Measurements from ENCODE around the gene ASB10. TPM values are rescaled to one million over a fixed set of nuclear protein-coding genes. Genes with fewer than 3 reads are reported as not detected.

The ASB10 gene
- total RNA-seq, 1 donor from 2014 or later: 46.1 TPM

GRCh38 chr7:151131224-151131591 is 55.8 kb downstream of the ASB10 start:
- intact Hi-C loops (cut with micrococcal nuclease): no loop called here
- ATAC-seq (no peak), DNase-seq (no peak)

GRCh38 chr7:151130741-151131157 is 56.3 kb downstream of the ASB10 start:
- peak; percentile 25 for DNase-seq
- intact Hi-C loops (cut with micrococcal nuclease): no loop called here
- ATAC-seq: no peak

- intact Hi-C loops (cut with micrococcal nuclease): loop anchor here (5.0 kb wide), 1 partner anchor 42 kb away; no protein-coding TSS in a partner anchor
- DNase-seq (no peak), ATAC-seq (no peak)
Measured at GRCh38 chr7:151129960-151130591, 57.0 kb downstream of the ASB10 start.

- intact Hi-C loops (cut with micrococcal nuclease): loop anchor here (5.0 kb wide), 1 partner anchor 43 kb away; no protein-coding TSS in a partner anchor
- peak; percentile 16 for DNase-seq
Measured at GRCh38 chr7:151129117-151129959, 57.7 kb downstream of the ASB10 start.

GRCh38 chr7:151128716-151129115 is 58.3 kb downstream of the ASB10 start:
- DNase-seq (no peak), ATAC-seq (no peak)
- intact Hi-C loops (cut with micrococcal nuclease): loop anchor here (5.0 kb wide), 1 partner anchor 44 kb away; no protein-coding TSS in a partner anchor

More at GRCh38 chr7:151129117-151129959, 57.7 kb downstream of the ASB10 start:
- ATAC-seq: no peak

GRCh38 chr7:151128144-151128543 is 58.9 kb downstream of the ASB10 start:
- ATAC-seq (no peak), DNase-seq (peak; percentile 20)
- intact Hi-C loops (cut with micrococcal nuclease): loop anchor here (5.0 kb wide), 1 partner anchor 44 kb away; no protein-coding TSS in a partner anchor

GRCh38 chr7:151126491-151127137 is 60.4 kb downstream of the ASB10 start:
- ATAC-seq (no peak), DNase-seq (no peak)
- intact Hi-C loops (cut with micrococcal nuclease): loop anchor here (5.0 kb wide), 1 partner anchor 46 kb away; no protein-coding TSS in a partner anchor

GRCh38 chr7:151125846-151126481 is 61.1 kb downstream of the ASB10 start:
- DNase-seq (no peak), ATAC-seq (peak; percentile 33)
- intact Hi-C loops (cut with micrococcal nuclease): loop anchor here (5.0 kb wide), 1 partner anchor 46 kb away; no protein-coding TSS in a partner anchor

Other genes starting within 250 kb of the ASB10 start
- 107 TPM for gene KCNH2, start 208.9 kb downstream of the ASB10 start, total RNA-seq
- 10.9 TPM for gene NOS3, start 196.2 kb downstream of the ASB10 start, total RNA-seq
- not detected for gene ATG9B, start 162.8 kb downstream of the ASB10 start, total RNA-seq
- 29.7 TPM for gene ABCB8, start 158.8 kb downstream of the ASB10 start, total RNA-seq
- gene ASIC3, start 138.7 kb downstream of the ASB10 start, total RNA-seq: 8.6 TPM
- gene CDK5, start 129.4 kb downstream of the ASB10 start, total RNA-seq: 8.1 TPM
- gene SLC4A2, start 127.7 kb downstream of the ASB10 start, total RNA-seq: 64.1 TPM
- gene FASTK, start 106.4 kb downstream of the ASB10 start, total RNA-seq: 79.4 TPM
- 38.7 TPM for gene TMUB1, start 103.8 kb downstream of the ASB10 start, total RNA-seq
- gene AGAP3, start 100.8 kb downstream of the ASB10 start, total RNA-seq: 69.7 TPM
- 1.5 TPM for gene GBX1, start 19.6 kb downstream of the ASB10 start, total RNA-seq
- gene H2BK1, start 23.2 kb upstream of the ASB10 start, total RNA-seq: not detected
- 27.6 TPM for gene ABCF2, start 40.0 kb upstream of the ASB10 start, total RNA-seq
- gene CHPF2, start 45.2 kb upstream of the ASB10 start, total RNA-seq: 12.1 TPM
- 132 TPM for gene SMARCD3, start 61.4 kb upstream of the ASB10 start, total RNA-seq
- 36.5 TPM for gene NUB1, start 154.6 kb upstream of the ASB10 start, total RNA-seq
- 0.37 TPM for gene WDR86, start 222.8 kb upstream of the ASB10 start, total RNA-seq

Data from left ventricle myocardium superior (tissue), 1 donor.